ENCODE data around the gene FARS2. TPM values are rescaled to one million over a fixed set of nuclear protein-coding genes. Genes with fewer than 3 reads are reported as not detected.

FARS2 gene
- polyA plus RNA-seq, 3 donors, result 12.2 to 21.6 (median 17.7) TPM

GRCh38 chr6:5679270-5679669, 418.0 kb downstream of the FARS2 start:
- no peaks in the 10 kb centered on the region for H3K27me3 ChIP-seq (ENCODE audit: control insufficient read depth in 2 of 2, insufficient read depth in 2 of 2, low read length in 2 of 2)
- H3K4me2 ChIP-seq (replicated peaks; ENCODE audit: extremely low read depth, low read length, poor library complexity, severe bottlenecking), result peak overlapping the region; percentile 29
- peak overlapping the region in 1 of 2 donors; percentile 15 for H3K4me3 Mint-ChIP-seq
- WGBS (ENCODE audit: insufficient coverage), result 91% methylated on average over 1 of the region's 2 CpGs
- H4K20me1 ChIP-seq (ENCODE audit: insufficient read depth, low read length), result no peaks in the 10 kb centered on the region
- H3K27ac Mint-ChIP-seq, result peak overlapping the region in 6 of 7 donors; percentile 66 to 86 (median 80)
- peaks cover 55% of the 10 kb centered on the region for H3K4me1 Mint-ChIP-seq
- peaks cover 41 to 56% of the 10 kb centered on the region in 2 donors for H3K4me1 ChIP-seq (ENCODE audit: control insufficient read depth in 1 of 2, insufficient read depth in 2 of 2, low read length in 2 of 2)
- H3K36me3 Mint-ChIP-seq, result peaks cover 0 to 9% of the 10 kb centered on the region in 2 donors
- H3K9me3 ChIP-seq (replicated peaks in 1 of 2; ENCODE audit: control insufficient read depth in 1 of 2, insufficient read depth in 1 of 2, low read length in 2 of 2), result no peaks in the 10 kb centered on the region
- H3K27ac ChIP-seq (ENCODE audit: low read depth in 1 of 2, low read length in 2 of 2), result peak overlapping the region in 1 of 2 donors; percentile 74
- DNase-seq, result no peak
- TF ChIP-seq CTCF (IDR thresholded peaks at IDR 0.05), result no peak
- H3K9me3 Mint-ChIP-seq, result peaks cover 0 to 7% (median 5%) of the 10 kb centered on the region in 7 donors
- intact Hi-C loops (cut with micrococcal nuclease), result loop anchor here in 1 of 2 donors (10.0 kb wide), 1 partner anchor 46 kb away; no protein-coding TSS in a partner anchor
- no peaks in the 10 kb centered on the region for H3K79me2 ChIP-seq (ENCODE audit: insufficient read depth, low read length)
- H3K36me3 ChIP-seq (replicated peaks in 1 of 2; ENCODE audit: control insufficient read depth in 1 of 2, insufficient read depth in 2 of 2, low read length in 2 of 2), result no peaks in the 10 kb centered on the region
- no peak overlapping the region for H3K9ac ChIP-seq (ENCODE audit: insufficient read depth, low read length, poor library complexity, severe bottlenecking)
- no peak overlapping the region for H2AFZ ChIP-seq (ENCODE audit: insufficient read depth, low read depth, low read length, poor library complexity, severe bottlenecking)
- peak overlapping the region in 1 of 3 experiments; percentile 17 for H3K4me3 ChIP-seq (replicated peaks in 1 of 3; ENCODE audit: low read depth in 2 of 3, low read length in 3 of 3)
- H3K27me3 Mint-ChIP-seq (ENCODE audit: low read depth in 3 of 3), result no peaks in the 10 kb centered on the region

GRCh38 chr6:5679691-5680090, 418.4 kb downstream of the FARS2 start:
- Histone ChIP-seq H3K4me2 (replicated peaks; ENCODE audit: extremely low read depth, low read length, poor library complexity, severe bottlenecking) (peak overlapping the region; percentile 29), H3K27ac (ENCODE audit: low read depth in 1 of 2, low read length in 2 of 2) (peak overlapping the region in 1 of 2 donors; percentile 74), H4K20me1 (ENCODE audit: insufficient read depth, low read length) (no peaks in the 10 kb centered on the region), H3K4me3 (replicated peaks in 1 of 3; ENCODE audit: low read depth in 2 of 3, low read length in 3 of 3) (peak overlapping the region in 1 of 3 experiments; percentile 17), H2AFZ (ENCODE audit: insufficient read depth, low read depth, low read length, poor library complexity, severe bottlenecking) (peak overlapping the region; percentile 18), H3K9ac (ENCODE audit: insufficient read depth, low read length, poor library complexity, severe bottlenecking) (no peak overlapping the region), H3K27me3 (ENCODE audit: control insufficient read depth in 2 of 2, insufficient read depth in 2 of 2, low read length in 2 of 2) (no peaks in the 10 kb centered on the region), H3K4me1 (ENCODE audit: control insufficient read depth in 1 of 2, insufficient read depth in 2 of 2, low read length in 2 of 2) (peaks cover 37 to 52% of the 10 kb centered on the region in 2 donors), H3K9me3 (replicated peaks in 1 of 2; ENCODE audit: control insufficient read depth in 1 of 2, insufficient read depth in 1 of 2, low read length in 2 of 2) (no peaks in the 10 kb centered on the region), H3K79me2 (ENCODE audit: insufficient read depth, low read length) (no peaks in the 10 kb centered on the region), H3K36me3 (replicated peaks in 1 of 2; ENCODE audit: control insufficient read depth in 1 of 2, insufficient read depth in 2 of 2, low read length in 2 of 2) (no peaks in the 10 kb centered on the region)
- Mint-ChIP-seq H3K27ac (peak overlapping the region; percentile 66 to 86 (median 79)), H3K9me3 (peaks cover 0 to 7% (median 5%) of the 10 kb centered on the region in 7 donors), H3K4me3 (peak overlapping the region in 1 of 2 donors; percentile 16), H3K4me1 (peaks cover 51% of the 10 kb centered on the region), H3K27me3 (ENCODE audit: low read depth in 3 of 3) (no peaks in the 10 kb centered on the region), H3K36me3 (peaks cover 0 to 9% of the 10 kb centered on the region in 2 donors)
- intact Hi-C loops (cut with micrococcal nuclease), result loop anchor here in 1 of 2 donors (10.0 kb wide), 1 partner anchor 45 kb away; no protein-coding TSS in a partner anchor
- WGBS (ENCODE audit: insufficient coverage), result 89% methylated on average over 1 of the region's 4 CpGs
- peak in 2 of 3 donors; percentile 50 to 54 for DNase-seq
- TF ChIP-seq CTCF (IDR thresholded peaks at IDR 0.05), result no peak

Data from CD14-positive monocyte (primary cell).